Ovary (tissue), 3 donors: ENCODE measurements around the gene MT2A.

Experiments
- POLR2A ChIP-seq: fragments of 450-650 bp; IDR thresholded peaks from one replicate; pipeline ENCODE4 v1.6.1; 2017; ENCODE audit warnings: antibody characterized with exemption, mild to moderate bottlenecking, moderate library complexity
- TF ChIP-seq, protein P1 (sequence below), 3 donors: fragments of 450-650 bp in 2 of 3; fragments of 200-600 bp in 1 of 3; IDR thresholded peaks; one replicate each; pipeline versions ENCODE4 v1.5.1 to v1.8.0; 2016 to 2022; ENCODE audit warnings: antibody characterized with exemption in 3 of 3, mild to moderate bottlenecking in 1 of 3
- donor health status: DM: no; HTN: no; CAD: no.

DNA sequence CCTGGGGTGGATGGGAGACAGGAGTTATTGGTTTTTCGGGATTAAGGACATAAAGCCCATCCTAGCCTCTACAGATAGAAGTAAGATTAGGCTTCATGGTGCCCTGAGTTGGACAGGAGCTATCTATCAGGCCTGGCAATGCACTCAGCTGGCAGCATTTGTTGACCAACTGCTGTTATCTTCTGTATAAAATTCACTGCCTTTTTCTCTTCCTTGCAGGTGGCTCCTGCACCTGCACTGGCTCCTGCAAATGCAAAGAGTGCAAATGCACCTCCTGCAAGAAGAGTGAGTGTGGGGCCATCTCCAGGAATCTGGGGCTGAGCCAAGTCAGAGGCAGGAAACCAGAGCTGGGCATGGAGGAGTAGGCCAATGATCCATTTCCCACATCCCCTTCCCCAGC lies 30.7 kb downstream of the MT2A start:
- TF ChIP-seq, protein P1, sequence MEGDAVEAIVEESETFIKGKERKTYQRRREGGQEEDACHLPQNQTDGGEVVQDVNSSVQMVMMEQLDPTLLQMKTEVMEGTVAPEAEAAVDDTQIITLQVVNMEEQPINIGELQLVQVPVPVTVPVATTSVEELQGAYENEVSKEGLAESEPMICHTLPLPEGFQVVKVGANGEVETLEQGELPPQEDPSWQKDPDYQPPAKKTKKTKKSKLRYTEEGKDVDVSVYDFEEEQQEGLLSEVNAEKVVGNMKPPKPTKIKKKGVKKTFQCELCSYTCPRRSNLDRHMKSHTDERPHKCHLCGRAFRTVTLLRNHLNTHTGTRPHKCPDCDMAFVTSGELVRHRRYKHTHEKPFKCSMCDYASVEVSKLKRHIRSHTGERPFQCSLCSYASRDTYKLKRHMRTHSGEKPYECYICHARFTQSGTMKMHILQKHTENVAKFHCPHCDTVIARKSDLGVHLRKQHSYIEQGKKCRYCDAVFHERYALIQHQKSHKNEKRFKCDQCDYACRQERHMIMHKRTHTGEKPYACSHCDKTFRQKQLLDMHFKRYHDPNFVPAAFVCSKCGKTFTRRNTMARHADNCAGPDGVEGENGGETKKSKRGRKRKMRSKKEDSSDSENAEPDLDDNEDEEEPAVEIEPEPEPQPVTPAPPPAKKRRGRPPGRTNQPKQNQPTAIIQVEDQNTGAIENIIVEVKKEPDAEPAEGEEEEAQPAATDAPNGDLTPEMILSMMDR (IDR thresholded peaks at IDR 0.05): no peak
- no peak for TF ChIP-seq POLR2A
